NCI-H345 treated with DMSO at 0.1 percent for 48 hours (cell line): ENCODE measurements around the gene POTEB3.
"Not testable (repeated sequence)": the region's sequence is repeated elsewhere in the genome, so short reads cannot be mapped to it uniquely, and the experiment has no call there.

Source experiments
- DNase-seq: peaks from one replicate; lab custom pipeline; 2025; ENCODE audit not compliant: unreplicated experiment; lab: John Stamatoyannopoulos, UW

Gene POTEB3

GRCh38 chr15:21440399-21440798, at the start of gene POTEB3:
Gene POTEB3, minus strand, starts transcription at chr15:21440499. Its CDS starts 488 bp downstream, at chr15:21440011.
- DNase-seq, result not testable (repeated sequence)

GRCh38 chr15:21453683-21454082, 13.4 kb upstream of the POTEB3 start:
- not testable (repeated sequence) for DNase-seq

- DNase-seq, result not testable (repeated sequence)
These were observed 11.7 kb upstream of the POTEB3 start for GRCh38 chr15:21451920-21452563.

- DNase-seq, result not testable (repeated sequence)
These were observed 11.2 kb upstream of the POTEB3 start for GRCh38 chr15:21451487-21451886.

DNA sequence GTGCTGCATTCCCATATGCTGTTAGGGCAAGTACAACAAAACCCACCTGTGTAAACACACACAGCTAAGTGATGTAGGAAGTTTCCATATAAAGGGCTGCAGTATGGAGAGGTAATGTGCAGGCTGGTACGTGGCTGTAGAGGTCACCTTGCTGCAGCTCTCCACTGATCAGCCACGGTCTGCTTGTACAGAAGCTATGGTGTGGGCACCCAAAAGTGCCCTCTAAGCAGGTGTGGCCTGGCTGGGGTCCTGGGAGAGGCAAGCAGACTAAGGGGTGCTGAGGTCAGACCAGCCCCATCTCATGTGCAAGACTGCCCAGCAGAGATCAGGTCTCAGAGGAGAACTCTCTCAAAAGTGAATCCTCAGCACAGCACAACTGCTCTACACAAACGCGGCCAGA, 32.9 kb downstream of the POTEB3 start:
- DNase-seq, result not testable (repeated sequence)

GRCh38 chr15:21401531-21401930, 38.8 kb downstream of the POTEB3 start:
- not testable (repeated sequence) for DNase-seq

DNA sequence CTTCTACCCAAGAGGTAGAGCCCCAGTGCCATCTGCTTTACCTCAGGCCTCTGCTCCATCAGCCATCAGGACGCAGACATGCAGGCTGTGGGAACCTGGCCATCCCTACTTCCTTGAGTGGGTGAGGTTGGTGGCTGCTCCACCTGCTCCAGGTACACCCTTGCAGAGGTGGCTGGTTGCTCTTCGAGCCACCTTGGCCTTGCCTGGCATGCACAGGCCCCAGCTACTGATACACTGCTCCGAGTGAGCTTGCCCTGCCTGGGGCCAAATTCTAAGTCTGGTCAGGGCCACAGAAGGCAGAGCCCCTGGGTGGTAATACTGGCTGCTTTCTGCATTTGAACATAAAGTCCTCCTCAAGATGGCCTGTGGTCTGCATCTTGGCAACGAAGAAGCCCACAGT, 41.2 kb downstream of the POTEB3 start:
- not testable (repeated sequence) for DNase-seq

DNA sequence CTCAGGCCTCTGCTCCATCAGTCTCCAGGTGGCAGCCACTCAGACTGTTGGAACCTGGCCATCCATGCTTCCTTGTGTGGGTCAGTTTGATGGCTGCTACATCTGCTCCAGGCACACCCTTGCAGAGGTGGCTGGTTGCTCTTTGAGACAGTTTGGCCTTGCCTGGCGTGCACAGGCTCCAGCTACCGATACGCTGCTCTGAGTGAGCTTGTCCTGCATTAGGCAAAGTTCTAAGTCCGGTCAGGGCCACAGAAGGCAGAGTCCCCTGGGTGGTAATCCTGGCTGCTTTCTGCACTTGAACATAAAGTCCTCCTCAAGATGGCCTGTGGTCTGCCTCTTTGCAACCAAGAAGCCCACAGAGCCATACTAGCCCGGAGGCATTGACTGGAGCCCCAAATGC, 41.8 kb downstream of the POTEB3 start:
- DNase-seq, result not testable (repeated sequence)

DNA sequence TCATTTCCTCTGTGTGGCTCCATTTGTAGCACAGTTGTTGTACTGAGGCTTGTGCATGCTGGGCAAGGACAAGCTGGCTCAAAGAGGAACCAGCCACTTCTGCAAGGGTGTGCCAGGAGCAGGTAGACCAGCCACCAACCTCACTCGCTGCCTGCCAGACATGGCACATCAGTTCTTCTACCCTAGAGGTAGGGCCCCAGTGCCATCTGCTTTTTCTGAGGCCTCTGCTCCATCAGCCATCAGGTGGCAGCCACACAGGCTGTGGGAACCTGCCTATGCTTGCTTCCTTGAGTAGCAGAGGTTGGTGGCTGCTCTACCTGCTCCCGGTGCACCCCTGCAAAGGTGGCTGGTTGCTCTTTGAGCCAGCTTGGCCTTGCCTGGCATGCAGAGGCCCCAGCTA, 42.6 kb downstream of the POTEB3 start:
- not testable (repeated sequence) for DNase-seq

DNA sequence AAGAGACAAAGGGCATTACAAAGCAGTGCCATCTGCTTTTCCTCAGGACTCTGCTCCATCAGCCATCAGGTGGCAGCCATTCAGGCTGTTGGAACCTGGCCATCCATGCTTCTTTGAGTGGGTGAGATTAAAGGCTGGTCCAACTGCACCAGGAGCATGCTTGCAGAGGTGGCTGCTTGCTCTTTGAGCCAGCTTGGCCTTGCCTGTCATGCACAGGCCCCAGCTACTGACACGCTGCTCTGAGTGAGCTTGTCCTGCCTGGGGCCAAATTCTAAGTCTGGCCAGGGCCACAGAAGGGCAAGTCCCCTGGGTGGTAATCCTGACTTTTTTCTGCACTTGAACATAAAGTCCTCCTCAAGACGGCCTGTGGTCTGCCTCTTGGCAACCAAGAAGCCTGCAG, 43.1 kb downstream of the POTEB3 start:
- DNase-seq, result not testable (repeated sequence)

DNA sequence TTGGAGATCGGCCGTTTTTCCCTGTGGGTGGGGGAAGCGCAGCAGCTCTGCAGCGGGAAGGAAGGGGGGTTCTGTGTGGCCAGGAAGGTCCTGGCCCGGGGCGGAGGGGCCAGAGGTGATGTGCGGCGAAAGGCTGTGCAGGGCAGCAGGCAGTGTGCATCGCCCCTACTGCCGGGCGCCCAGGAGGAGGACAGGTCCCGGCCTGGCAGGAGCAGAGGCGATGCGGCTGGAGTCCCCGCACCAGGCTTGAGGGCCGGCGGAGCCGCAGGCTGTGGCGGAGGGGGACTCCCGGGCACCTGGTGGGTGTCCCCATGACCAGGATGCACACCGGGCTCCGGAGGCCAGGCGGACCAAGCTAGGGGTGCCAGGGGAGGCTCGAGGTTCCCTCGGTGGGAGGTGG, 54.3 kb downstream of the POTEB3 start:
- DNase-seq, result not testable (repeated sequence)

GRCh38 chr15:21383866-21384485, 56.3 kb downstream of the POTEB3 start:
- not testable (repeated sequence) for DNase-seq

- DNase-seq, result not testable (repeated sequence)
These were observed 66.6 kb downstream of the POTEB3 start for GRCh38 chr15:21373682-21374081.

DNA sequence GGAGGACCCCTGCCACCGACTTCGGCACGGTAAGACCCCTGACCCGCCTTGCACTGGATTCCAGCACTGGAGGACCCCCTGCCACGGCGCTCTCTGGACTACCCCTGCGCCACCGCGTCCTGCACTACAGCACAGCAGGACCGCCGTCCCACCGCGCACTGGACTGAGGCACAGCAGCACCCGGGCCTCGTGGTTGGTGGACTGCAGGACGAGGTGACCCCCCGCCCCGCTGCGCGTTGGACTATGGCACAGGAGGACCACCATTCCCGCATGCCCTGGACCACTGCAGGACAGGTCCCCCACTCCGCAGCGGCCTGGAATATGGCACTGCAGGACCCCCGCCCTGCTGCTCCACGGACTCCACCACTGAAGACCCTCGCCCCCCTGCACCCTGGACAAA, 71.1 kb downstream of the POTEB3 start:
- DNase-seq, result not testable (repeated sequence)

GRCh38 chr15:21368625-21369024, 71.7 kb downstream of the POTEB3 start:
- DNase-seq, result not testable (repeated sequence)
